Liver (tissue), 9 donors: Measurements from ENCODE around the gene SSTR1. TPM values are rescaled to one million over a fixed set of nuclear protein-coding genes. Genes with fewer than 3 reads are reported as not detected.

ENCODE experiments used
- DNase-seq: peaks from one replicate; pipeline ENCODE4 v3.0.0-alpha.2; 2017; ENCODE audit warnings: low spot score
- H3K27ac ChIP-seq, 2 donors: one replicate each; pipeline ENCODE4 v1.7.0; 2013; ENCODE audit warnings: inconsistent platforms in 2 of 2, low read length in 2 of 2, control low read depth in 1 of 2, low read depth in 1 of 2, mild to moderate bottlenecking in 1 of 2
- H3K27me3 ChIP-seq, 4 donors: one replicate each; pipeline versions ENCODE4 v1.6.1 to v1.7.0; 2013; ENCODE audit warnings: low read length in 3 of 4, inconsistent platforms in 1 of 4, mild to moderate bottlenecking in 1 of 4, moderate library complexity in 1 of 4; ENCODE audit not compliant: control insufficient read depth in 4 of 4, insufficient read depth in 4 of 4
- H3K36me3 ChIP-seq, 4 donors: one replicate each; pipeline versions ENCODE4 v1.6.1 to v1.7.0; 2013; ENCODE audit warnings: low read length in 3 of 4, mild to moderate bottlenecking in 3 of 4, low read depth in 1 of 4, moderate library complexity in 1 of 4; ENCODE audit not compliant: control insufficient read depth in 4 of 4, insufficient read depth in 3 of 4
- H3K4me1 ChIP-seq, 4 donors: one replicate each; pipeline versions ENCODE4 v1.6.1 to v1.7.0; 2013; ENCODE audit warnings: low read length in 3 of 4, mild to moderate bottlenecking in 3 of 4, moderate library complexity in 1 of 4; ENCODE audit not compliant: control insufficient read depth in 4 of 4, insufficient read depth in 4 of 4
- H3K4me3 ChIP-seq, 3 donors: one replicate each; pipeline versions ENCODE4 v1.6.1 to v1.7.0; 2013; ENCODE audit warnings: low read length in 3 of 3, control low read depth in 1 of 3, low read depth in 1 of 3, mild to moderate bottlenecking in 1 of 3
- H3K9ac ChIP-seq, 2 donors: one replicate each; pipeline ENCODE4 v1.7.0; 2013; ENCODE audit warnings: low read length in 2 of 2, mild to moderate bottlenecking in 2 of 2, moderate library complexity in 2 of 2, control low read depth in 1 of 2, low read depth in 1 of 2
- H3K9me3 ChIP-seq, 4 donors: one replicate each; pipeline versions ENCODE4 v1.6.1 to v1.7.0; 2013; ENCODE audit warnings: low read length in 3 of 4; ENCODE audit not compliant: control insufficient read depth in 4 of 4
- ATF3 ChIP-seq: IDR thresholded peaks from 2 replicates; pipeline ENCODE4 v1.6.1; 2016; ENCODE audit warnings: antibody characterized with exemption
- CTCF ChIP-seq: fragments of 150-350 bp; IDR thresholded peaks from 2 replicates; pipeline ENCODE4 v1.5.1; 2017; ENCODE audit warnings: improper control_type of control experiment, low read depth, low read length; ENCODE audit not compliant: missing input control
- EGR1 ChIP-seq, 2 donors: IDR thresholded peaks; 2 replicates each; pipeline ENCODE4 v1.6.1; 2016 to 2018; ENCODE audit warnings: antibody characterized with exemption in 2 of 2, low read depth in 2 of 2
- FOXA1 ChIP-seq: IDR thresholded peaks from 2 replicates; pipeline ENCODE4 v1.6.1; 2016; ENCODE audit warnings: antibody characterized with exemption
- FOXA2 ChIP-seq: IDR thresholded peaks from 2 replicates; pipeline ENCODE4 v1.6.1; 2016; ENCODE audit warnings: antibody characterized with exemption
- GABPA ChIP-seq, 2 donors: IDR thresholded peaks in 1 of 2; conservative IDR thresholded peaks in 1 of 2; 2 replicates each; pipeline ENCODE4 v1.6.1; 2016; ENCODE audit warnings: antibody characterized with exemption in 2 of 2, mild to moderate bottlenecking in 1 of 2, moderate library complexity in 1 of 2
- HNF4A ChIP-seq, 2 donors: conservative IDR thresholded peaks; 2 replicates each; pipeline ENCODE4 v1.6.1; 2016; ENCODE audit warnings: antibody characterized with exemption in 2 of 2, mild to moderate bottlenecking in 2 of 2
- HNF4G ChIP-seq: IDR thresholded peaks from 2 replicates; pipeline ENCODE4 v1.6.1; 2016; ENCODE audit warnings: antibody characterized with exemption
- JUND ChIP-seq, 2 donors: IDR thresholded peaks; 2 replicates each; pipeline ENCODE4 v1.6.1; 2016; ENCODE audit warnings: antibody characterized with exemption in 2 of 2
- MAX ChIP-seq: IDR thresholded peaks from 2 replicates; pipeline ENCODE4 v1.6.1; 2016; ENCODE audit warnings: antibody characterized with exemption
- NR2F2 ChIP-seq: IDR thresholded peaks from 2 replicates; pipeline ENCODE4 v1.6.1; 2016; ENCODE audit warnings: antibody characterized with exemption
- RAD21 ChIP-seq, 2 donors: IDR thresholded peaks; 2 replicates each; pipeline ENCODE4 v1.6.1; 2016; ENCODE audit warnings: antibody characterized with exemption in 2 of 2, mild to moderate bottlenecking in 2 of 2
- REST ChIP-seq: IDR thresholded peaks from 2 replicates; pipeline ENCODE4 v1.6.1; 2016; ENCODE audit warnings: antibody characterized with exemption, mild to moderate bottlenecking
- RXRA ChIP-seq, 2 donors: IDR thresholded peaks; 2 replicates each; pipeline ENCODE4 v1.6.1; 2017 to 2018; ENCODE audit warnings: antibody characterized with exemption in 2 of 2, mild to moderate bottlenecking in 1 of 2
- SP1 ChIP-seq: IDR thresholded peaks from 2 replicates; pipeline ENCODE4 v1.6.1; 2018; ENCODE audit warnings: antibody characterized with exemption, mild to moderate bottlenecking
- TAF1 ChIP-seq: conservative IDR thresholded peaks from 2 replicates; pipeline ENCODE4 v1.6.1; 2016; ENCODE audit warnings: antibody characterized with exemption, mild to moderate bottlenecking
- YY1 ChIP-seq: IDR thresholded peaks from 2 replicates; pipeline ENCODE4 v1.6.1; 2016; ENCODE audit warnings: antibody characterized with exemption, mild to moderate bottlenecking
- ZBTB33 ChIP-seq: IDR thresholded peaks from 2 replicates; pipeline ENCODE4 v1.6.1; 2016; ENCODE audit warnings: antibody characterized with exemption
- WGBS: extraction: QIAGEN DNeasy Blood & Tissue Kit; methylation state at CpG from one replicate; pipeline ENCODE4 v1.1.7; 2013; 5-methylcytosine and 5-hydroxymethylcytosine counted together
- polyA plus RNA-seq, 2 donors: library from polyadenylated mRNA; stranded (reverse) in 1 of 2; unstranded in 1 of 2; fragments of 200-250 nt in 1 of 2; fragments of >200 nt in 1 of 2; fragmentation: Nextera tagmentation in 1 of 2; extraction: Ambion mirVana in 1 of 2; gene quantifications; one replicate each; pipeline versions ENCODE4 v1.2.1 to v1.2.3, GENCODE V29; 2013 to 2015
- total RNA-seq, 2 donors: library from RNA; depleted of rRNA; stranded (reverse); fragments of >200 nt; gene quantifications; one replicate each; pipeline ENCODE4 v1.2.3, GENCODE V29; 2014
- donor health status: healthy.
- donor health status: healthy.
- donor health status: healthy.
- donor health status: healthy.
- donor health status: healthy.

The SSTR1 gene
- total and polyA plus RNA-seq, 4 donors = 0.23 to 3.6 (median 2.6) TPM

GRCh38 chr14:38225946-38226345, 18.2 kb downstream of the SSTR1 start:
- H3K9ac ChIP-seq = no peak overlapping the region
- no peaks in the 10 kb centered on the region for H3K4me1 ChIP-seq
- H3K9me3 ChIP-seq = no peaks in the 10 kb centered on the region
- no peaks in the 10 kb centered on the region for H3K27me3 ChIP-seq
- H3K36me3 ChIP-seq = no peaks in the 10 kb centered on the region
- DNase-seq = no peak
- H3K4me3 ChIP-seq = no peak overlapping the region
- no peak overlapping the region for H3K27ac ChIP-seq
- 77% methylated on average over 2 of the region's 2 CpGs for WGBS
- no peak for TF ChIP-seq TAF1
- no peak for TF ChIP-seq YY1
- no peak for TF ChIP-seq JUND (IDR thresholded peaks at IDR 0.05)
- no peak for TF ChIP-seq HNF4A (conservative IDR thresholded peaks at IDR 0.05)
- no peak for TF ChIP-seq HNF4G
- TF ChIP-seq RXRA (IDR thresholded peaks at IDR 0.05) = no peak
- no peak for TF ChIP-seq SP1
- TF ChIP-seq CTCF = no peak
- TF ChIP-seq RAD21 (IDR thresholded peaks at IDR 0.05) = no peak
- no peak for TF ChIP-seq GABPA (IDR thresholded peaks at IDR 0.05 in 1 of 2, conservative IDR thresholded peaks at IDR 0.05 in 1 of 2)
- TF ChIP-seq ATF3 = no peak
- no peak for TF ChIP-seq FOXA2
- no peak for TF ChIP-seq FOXA1
- no peak for TF ChIP-seq REST
- no peak for TF ChIP-seq MAX
- TF ChIP-seq EGR1 (IDR thresholded peaks at IDR 0.05; ENCODE audit: low read depth in 2 of 2) = no peak
- TF ChIP-seq NR2F2 = no peak
- no peak for TF ChIP-seq ZBTB33
